DND-41 (cell line): ENCODE data around the gene SRRM4.

Experiments used
- EZH2 ChIP-seq: IDR thresholded peaks from 3 replicates; pipeline ENCODE4 v1.6.1; 2012; ENCODE audit warnings: borderline replicate concordance, low read depth, mild to moderate bottlenecking, moderate library complexity, low read length, inconsistent platforms; ENCODE audit not compliant: severe bottlenecking
- TF ChIP-seq, protein P1 (sequence below): IDR thresholded peaks from 2 replicates; pipeline ENCODE4 v1.5.1; 2012; ENCODE audit warnings: borderline replicate concordance, low read length, moderate library complexity, mild to moderate bottlenecking; ENCODE audit not compliant: poor library complexity, severe bottlenecking; ENCODE audit errors: extremely low read depth

DNA sequence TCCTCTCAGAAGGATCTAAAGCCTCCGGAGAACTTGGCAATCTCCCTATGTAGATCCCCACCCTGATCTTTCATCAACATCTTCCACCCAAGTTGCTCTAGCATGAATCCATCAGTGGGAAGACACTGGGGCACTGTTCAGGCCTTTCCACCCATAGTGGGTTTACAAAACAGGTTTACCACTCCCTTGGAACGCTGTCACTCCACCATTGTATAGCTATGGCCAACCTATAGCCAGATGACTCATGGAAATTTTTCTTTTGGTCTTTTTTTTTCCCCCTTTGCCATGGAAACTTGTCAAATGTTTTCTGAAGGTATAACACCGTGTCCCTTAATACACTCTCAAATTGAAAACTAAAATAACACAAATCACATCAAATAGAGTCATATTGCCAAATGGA, 186.6 kb downstream of the SRRM4 start:
- TF ChIP-seq, protein P1, sequence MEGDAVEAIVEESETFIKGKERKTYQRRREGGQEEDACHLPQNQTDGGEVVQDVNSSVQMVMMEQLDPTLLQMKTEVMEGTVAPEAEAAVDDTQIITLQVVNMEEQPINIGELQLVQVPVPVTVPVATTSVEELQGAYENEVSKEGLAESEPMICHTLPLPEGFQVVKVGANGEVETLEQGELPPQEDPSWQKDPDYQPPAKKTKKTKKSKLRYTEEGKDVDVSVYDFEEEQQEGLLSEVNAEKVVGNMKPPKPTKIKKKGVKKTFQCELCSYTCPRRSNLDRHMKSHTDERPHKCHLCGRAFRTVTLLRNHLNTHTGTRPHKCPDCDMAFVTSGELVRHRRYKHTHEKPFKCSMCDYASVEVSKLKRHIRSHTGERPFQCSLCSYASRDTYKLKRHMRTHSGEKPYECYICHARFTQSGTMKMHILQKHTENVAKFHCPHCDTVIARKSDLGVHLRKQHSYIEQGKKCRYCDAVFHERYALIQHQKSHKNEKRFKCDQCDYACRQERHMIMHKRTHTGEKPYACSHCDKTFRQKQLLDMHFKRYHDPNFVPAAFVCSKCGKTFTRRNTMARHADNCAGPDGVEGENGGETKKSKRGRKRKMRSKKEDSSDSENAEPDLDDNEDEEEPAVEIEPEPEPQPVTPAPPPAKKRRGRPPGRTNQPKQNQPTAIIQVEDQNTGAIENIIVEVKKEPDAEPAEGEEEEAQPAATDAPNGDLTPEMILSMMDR, result no peak
- no peak for TF ChIP-seq EZH2
